Parathyroid adenoma (tissue), 2 donors: ENCODE results near the gene CYTH2.
A peak's percentile ranks its signal among the peaks of the same experiment; 100 is the strongest.

Source experiments
- H2AFZ ChIP-seq: fragments of 300-600 bp; sonication (generic); one replicate; pipeline ENCODE4 v1.7.0; 2017; ENCODE audit warnings: antibody characterized with exemption, mild to moderate bottlenecking
- H3K27ac ChIP-seq: fragments of 300-600 bp; sonication (generic); one replicate; pipeline ENCODE4 v1.7.0; 2017
- H3K27me3 ChIP-seq: fragments of 300-600 bp; sonication (generic); one replicate; pipeline ENCODE4 v1.7.0; 2017; ENCODE audit warnings: low read length; ENCODE audit not compliant: control insufficient read depth, insufficient read depth
- H3K36me3 ChIP-seq: fragments of 300-600 bp; sonication (generic); one replicate; pipeline ENCODE4 v1.7.0; 2017; ENCODE audit warnings: low read length; ENCODE audit not compliant: control insufficient read depth, insufficient read depth
- H3K4me1 ChIP-seq: fragments of 300-600 bp; sonication (generic); one replicate; pipeline ENCODE4 v1.7.0; 2017; ENCODE audit warnings: control low read depth
- H3K4me2 ChIP-seq: fragments of 300-600 bp; sonication (generic); one replicate; pipeline ENCODE4 v1.7.0; 2017; ENCODE audit warnings: low read length
- H3K4me3 ChIP-seq: fragments of 300-600 bp; sonication (generic); one replicate; pipeline ENCODE4 v1.7.0; 2017; ENCODE audit warnings: low read depth, low read length
- H3K79me2 ChIP-seq: fragments of 300-600 bp; sonication (generic); one replicate; pipeline ENCODE4 v1.7.0; 2017; ENCODE audit warnings: control low read depth
- H3K9ac ChIP-seq: fragments of 300-600 bp; sonication (generic); one replicate; pipeline ENCODE4 v1.7.0; 2017; ENCODE audit warnings: mild to moderate bottlenecking
- H3K9me3 ChIP-seq: fragments of 300-600 bp; sonication (generic); one replicate; pipeline ENCODE4 v1.7.0; 2017; ENCODE audit warnings: low read length; ENCODE audit not compliant: control insufficient read depth
- CTCF ChIP-seq: fragments of 300-600 bp; sonication (generic); IDR thresholded peaks from one replicate; pipeline ENCODE4 v1.7.0; 2017; ENCODE audit warnings: antibody characterized with exemption, mild to moderate bottlenecking
- donor health status: primary hyperparathyroidism.

CYTH2 gene

GRCh38 chr19:48480558-48481500 is 11.7 kb downstream of the CYTH2 start:
- Histone ChIP-seq H3K4me1 (peaks cover 7% of the 10 kb centered on the region), H3K4me2 (peak overlapping the region; percentile 49), H2AFZ (peak overlapping the region; percentile 38), H3K27me3 (no peaks in the 10 kb centered on the region), H3K4me3 (peak overlapping the region; percentile 37), H3K27ac (peak overlapping the region; percentile 32), H3K9me3 (no peaks in the 10 kb centered on the region), H3K36me3 (no peaks in the 10 kb centered on the region), H3K79me2 (no peaks in the 10 kb centered on the region), H3K9ac (no peak overlapping the region)
- no peak for TF ChIP-seq CTCF

DNA sequence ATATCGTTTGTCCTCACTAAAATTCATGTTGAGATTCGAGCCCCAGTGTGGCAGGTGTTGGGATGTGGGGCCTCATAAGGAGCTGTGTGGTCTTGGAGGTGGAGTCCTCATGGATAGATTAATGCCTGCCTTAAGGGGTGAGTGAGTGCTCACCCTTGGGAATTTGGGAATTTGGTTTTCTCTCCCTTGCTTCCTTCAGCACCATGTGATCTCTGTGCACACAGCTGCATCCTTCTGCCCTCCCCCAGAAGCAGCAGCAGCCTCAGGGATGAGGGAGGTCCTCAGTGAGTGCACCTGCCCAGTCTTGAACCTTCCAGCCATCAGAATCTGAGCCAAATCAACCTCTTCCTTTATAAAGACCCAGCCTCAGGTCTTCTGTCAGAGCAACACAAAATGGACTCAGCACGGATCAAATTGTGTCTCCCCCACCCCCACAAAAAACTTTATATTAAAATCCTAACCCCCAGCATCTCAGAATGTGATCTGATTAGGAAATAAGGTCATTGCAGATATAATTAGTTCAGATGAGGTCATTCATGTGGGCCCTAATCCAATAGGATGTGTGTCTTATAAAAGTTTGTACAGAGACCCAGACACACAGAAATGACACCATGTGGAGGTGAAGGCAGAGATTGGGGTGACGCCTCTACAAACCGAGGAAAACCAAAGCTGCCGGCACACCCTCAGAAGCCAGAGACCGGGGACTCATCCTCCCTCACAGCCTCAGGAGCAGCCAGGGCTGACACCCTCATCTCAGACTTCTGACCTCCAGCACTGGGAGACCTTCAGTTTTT is 12.9 kb downstream of the CYTH2 start:
- Histone ChIP-seq H3K4me2 (no peak overlapping the region), H3K9me3 (no peaks in the 10 kb centered on the region), H2AFZ (no peak overlapping the region), H3K4me1 (peaks cover 7% of the 10 kb centered on the region), H3K9ac (no peak overlapping the region), H3K79me2 (no peaks in the 10 kb centered on the region), H3K27ac (no peak overlapping the region), H3K4me3 (no peak overlapping the region), H3K36me3 (no peaks in the 10 kb centered on the region), H3K27me3 (no peaks in the 10 kb centered on the region)
- TF ChIP-seq CTCF = no peak

DNA sequence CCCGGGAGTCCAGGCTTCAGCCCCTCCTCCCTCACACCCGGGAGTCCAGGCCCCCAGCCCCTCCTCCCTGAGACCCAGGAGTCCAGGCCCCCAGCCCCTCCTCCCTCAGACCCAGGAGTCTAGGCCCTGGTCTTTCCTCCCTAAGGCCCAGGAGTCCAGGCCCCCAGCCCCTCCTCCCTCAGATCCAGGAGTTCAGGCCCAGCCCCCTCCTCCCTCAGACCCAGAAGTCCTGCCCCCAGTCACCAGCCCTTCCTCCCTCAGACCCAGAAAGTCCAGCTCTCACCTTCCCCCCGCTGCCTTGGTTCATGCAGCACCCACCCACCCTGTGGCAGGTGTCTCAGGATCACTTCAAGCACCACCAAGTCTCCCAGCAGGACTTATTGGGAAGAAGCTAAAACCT is 14.1 kb downstream of the CYTH2 start:
- TF ChIP-seq CTCF = no peak
- Histone ChIP-seq H3K4me2 (no peak overlapping the region), H3K79me2 (no peaks in the 10 kb centered on the region), H3K4me1 (peaks cover 15% of the 10 kb centered on the region), H3K9me3 (no peaks in the 10 kb centered on the region), H2AFZ (no peak overlapping the region), H3K4me3 (no peak overlapping the region), H3K36me3 (no peaks in the 10 kb centered on the region), H3K27me3 (no peaks in the 10 kb centered on the region), H3K9ac (no peak overlapping the region), H3K27ac (no peak overlapping the region)

DNA sequence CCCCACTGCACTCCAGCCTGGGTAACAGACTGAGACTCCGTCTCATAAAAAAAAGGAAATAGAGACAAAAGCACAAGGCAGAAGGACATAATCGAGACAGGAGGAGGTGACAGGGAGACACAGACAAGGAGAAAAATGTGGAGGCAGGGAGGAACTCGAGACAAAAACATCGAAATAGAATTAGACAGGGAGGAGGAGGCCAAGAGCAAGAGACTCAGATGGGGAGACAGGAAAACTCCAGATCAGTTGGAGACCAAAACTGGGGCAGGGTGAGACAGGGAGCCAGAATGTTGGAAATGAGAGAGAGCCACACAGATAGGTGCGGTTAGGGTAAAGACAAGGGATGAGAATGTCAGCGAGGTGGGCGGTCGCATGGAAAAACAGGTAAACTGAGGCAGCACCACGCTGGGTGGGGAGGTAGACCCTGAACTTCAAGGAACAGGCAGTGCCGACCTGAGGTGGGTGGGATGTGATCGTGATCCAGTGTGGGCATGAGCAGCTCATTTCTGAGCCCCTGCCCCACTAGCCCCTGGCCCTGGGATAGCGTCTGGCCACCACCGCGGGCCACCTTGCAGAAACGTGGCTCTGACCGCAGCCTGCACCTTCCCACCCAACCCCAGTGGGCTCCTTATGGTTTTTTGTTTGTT is 15.2 kb downstream of the CYTH2 start:
- no peak for TF ChIP-seq CTCF
- H3K27me3 ChIP-seq = no peaks in the 10 kb centered on the region

More for the DNA sequence above, 15.2 kb downstream of the CYTH2 start:
- H3K4me1 ChIP-seq = peaks cover 16% of the 10 kb centered on the region
- no peak overlapping the region for H3K9ac ChIP-seq
- H3K27ac ChIP-seq = no peak overlapping the region
- no peak overlapping the region for H3K4me3 ChIP-seq
- no peaks in the 10 kb centered on the region for H3K9me3 ChIP-seq
- no peak overlapping the region for H3K4me2 ChIP-seq
- H3K36me3 ChIP-seq = no peaks in the 10 kb centered on the region
- no peak overlapping the region for H2AFZ ChIP-seq
- H3K79me2 ChIP-seq = no peaks in the 10 kb centered on the region
